ENCODE data around the gene LDHD. TPM values are rescaled to one million over a fixed set of nuclear protein-coding genes. Genes with fewer than 3 reads are reported as not detected.

The LDHD gene
- total and polyA plus RNA-seq, 2 of the 8 experiments (the other 6 are each of a cell fraction or from before 2014, with no cell fraction given): 14.9 to 18.2 TPM

DNA sequence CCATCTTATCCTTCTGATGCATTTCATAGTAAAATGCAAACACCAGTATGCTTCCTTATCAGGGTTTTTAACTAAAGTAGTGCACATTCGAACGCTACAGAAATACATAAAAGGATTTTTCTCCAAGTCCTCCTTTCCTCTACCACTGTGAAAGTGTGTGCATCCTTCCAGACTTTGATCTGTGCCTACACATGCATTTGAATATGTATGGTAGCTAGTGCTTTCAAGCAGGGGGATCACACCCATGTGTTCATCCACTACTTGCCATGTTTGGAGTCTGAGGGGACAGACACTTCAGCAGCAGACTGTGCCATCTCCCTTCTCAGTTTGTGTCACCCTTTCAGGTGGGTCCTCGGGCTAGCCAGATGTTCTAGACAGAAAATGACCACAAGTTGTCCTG, 14.9 kb downstream of the LDHD start:
- Histone ChIP-seq H2BK5ac (ENCODE audit: low read depth, low read length) (no peak overlapping the region), H2BK20ac (ENCODE audit: low read length) (no peak overlapping the region), H3K36me3 (ENCODE audit: control insufficient read depth in 2 of 4, insufficient read depth in 4 of 4, low read length in 3 of 4) (peaks cover 0 to 4% (median 0%) of the 10 kb centered on the region in 4 experiments; a peak in 1 of 8 replicates), H4K8ac (ENCODE audit: extremely low read depth, insufficient read depth, low read length) (no peak overlapping the region), H3K4me3 (ENCODE audit: extremely low read depth in 1 of 4, insufficient read depth in 2 of 4, low read depth in 3 of 4, low read length in 4 of 4) (no peak overlapping the region), H3K23ac (ENCODE audit: insufficient read length) (no peak overlapping the region), H3K4ac (replicated peaks; ENCODE audit: insufficient read length, low read depth, low read length) (no peak overlapping the region), H2AFZ (ENCODE audit: low read length) (no peak overlapping the region), H3K4me1 (replicated peaks in 1 of 4; ENCODE audit: control insufficient read depth in 3 of 4, insufficient read depth in 4 of 4, low read length in 3 of 4) (peaks cover 9 to 34% (median 30%) of the 10 kb centered on the region in 4 experiments), H3K56ac (replicated peaks; ENCODE audit: insufficient read length, low read depth, low read length) (no peak overlapping the region), H3K27ac (ENCODE audit: low read depth, low read length) (no peak overlapping the region), H3K9ac (replicated peaks in 1 of 4; ENCODE audit: extremely low read depth in 1 of 4, low read depth in 3 of 4, low read length in 3 of 4) (no peak overlapping the region), H2AK5ac (ENCODE audit: low read depth, low read length) (no peak overlapping the region), H3K79me1 (ENCODE audit: low read depth, low read length) (peaks cover 23% of the 10 kb centered on the region), H4K20me1 (replicated peaks in 1 of 2; ENCODE audit: control insufficient read depth in 1 of 2, insufficient read depth in 2 of 2, low read length in 2 of 2) (peaks cover 10 to 13% of the 10 kb centered on the region in 2 experiments), H2BK15ac (ENCODE audit: low read length) (no peak overlapping the region), H3K27me3 (replicated peaks in 1 of 4; ENCODE audit: control insufficient read depth in 3 of 4, extremely low read depth in 1 of 4, insufficient read depth in 3 of 4, low read length in 3 of 4) (no peaks in the 10 kb centered on the region), H3K23me2 (ENCODE audit: low read depth, low read length) (no peaks in the 10 kb centered on the region; the same call in 1 of the 2 replicates), H2BK120ac (replicated peaks; ENCODE audit: low read depth, low read length) (no peak overlapping the region), H3K14ac (ENCODE audit: insufficient read length) (no peak overlapping the region), H3K79me2 (ENCODE audit: control insufficient read depth in 1 of 2, insufficient read depth in 2 of 2, low read length in 2 of 2) (peaks cover 0 to 28% of the 10 kb centered on the region in 2 experiments; a peak in 1 of 4 replicates), H4K5ac (ENCODE audit: insufficient read length, low read depth, low read length) (no peak overlapping the region), H3K9me3 (ENCODE audit: insufficient read depth in 2 of 2, low read depth in 1 of 2, low read length in 1 of 2) (no peaks in the 10 kb centered on the region), H4K91ac (replicated peaks; ENCODE audit: insufficient read length, low read length) (no peak overlapping the region), H3K4me2 (ENCODE audit: insufficient read depth in 1 of 2, low read depth in 2 of 2, low read length in 2 of 2) (no peak overlapping the region), H2BK12ac (ENCODE audit: low read depth, low read length) (no peak overlapping the region), H3K18ac (ENCODE audit: extremely low read depth, low read length) (no peak overlapping the region)
- POLR2A ChIA-PET (ENCODE audit: partially characterized antibody): interaction anchor here (1.0 to 5.0 kb wide), 3 partner anchors 8 to 18 kb away, joined by 3 to 42 read pairs (median 6); no protein-coding TSS in a partner anchor
- FAIRE-seq (no peak), DNase-seq (ENCODE audit: low read depth in 1 of 2, low spot score in 2 of 2) (no peak)
- CTCF ChIA-PET (ENCODE audit: partially characterized antibody): interaction anchor here (1.7 to 8.0 kb wide), 2 partner anchors 9 to 14 kb away, joined by 4 to 133 read pairs; no protein-coding TSS in a partner anchor
- WGBS, 2 experiments (ENCODE audit: extremely low coverage in 1 of 2, insufficient coverage in 1 of 2, insufficient read length in 1 of 2, insufficient replicate concordance in 2 of 2, low coverage in 1 of 2, low lambda C conversion rate in 2 of 2, missing lambda C conversion rate in 1 of 2): 95% methylated on average over 3 of the region's 3 CpGs; no CpG with 5 or more reads in 1 of the 2 experiments
- no peak for TF ChIP-seq GTF2F1 (IDR thresholded peaks at IDR 0.05; ENCODE audit: borderline replicate concordance, low read depth, low read length)
- no peak for TF ChIP-seq TAF7 (optimal IDR thresholded peaks at IDR 0.05; ENCODE audit: borderline replicate concordance, low read depth, low read length)
- no peak for TF ChIP-seq SIRT6 (IDR thresholded peaks at IDR 0.05; ENCODE audit: low read length)
- no peak for TF ChIP-seq TAF1 (IDR thresholded peaks at IDR 0.05; ENCODE audit: low read depth, low read length)
- TF ChIP-seq PHF8 (conservative IDR thresholded peaks at IDR 0.05; ENCODE audit: low read depth, low read length): no peak
- TF ChIP-seq ATF2 (IDR thresholded peaks at IDR 0.05; ENCODE audit: low read length): no peak
- no peak for TF ChIP-seq TEAD4 (IDR thresholded peaks at IDR 0.05; ENCODE audit: low read depth, low read length)
- TF ChIP-seq SP1 (IDR thresholded peaks at IDR 0.05; ENCODE audit: low read depth, low read length): no peak
- no peak for TF ChIP-seq POU5F1 (IDR thresholded peaks at IDR 0.05; ENCODE audit: low read depth, low read length)
- no peak for TF ChIP-seq SAP30 (IDR thresholded peaks at IDR 0.05; ENCODE audit: insufficient read depth, insufficient replicate concordance, low read length)

All from H1 (cell line).